SJCRH30 (cell line): ENCODE measurements around the gene SORCS2. TPM values are rescaled to one million over a fixed set of nuclear protein-coding genes. Genes with fewer than 3 reads are reported as not detected.
A peak's percentile ranks its signal among the peaks of the same experiment; 100 is the strongest.

Source experiments
- DNase-seq, 2 experiments: peaks; one replicate each; pipeline ENCODE4 v3.0.0-alpha.2; 2015 to 2020
- H3K27ac ChIP-seq: fragments of 250-450 bp; sonication (Bioruptor Pico); 2 replicates; pipeline ENCODE4 v1.5.1; 2020; ENCODE audit warnings: mild to moderate bottlenecking, moderate library complexity
- H3K27me3 ChIP-seq: fragments of 250-450 bp; sonication (Bioruptor Pico); 2 replicates; pipeline ENCODE4 v1.5.1; 2020; ENCODE audit warnings: mild to moderate bottlenecking, moderate library complexity
- H3K36me3 ChIP-seq: fragments of 250-450 bp; sonication (Bioruptor Pico); 2 replicates; pipeline ENCODE4 v1.5.1; 2020; ENCODE audit warnings: mild to moderate bottlenecking, moderate library complexity
- H3K4me1 ChIP-seq: fragments of 250-450 bp; sonication (Bioruptor Pico); 2 replicates; pipeline ENCODE4 v1.5.1; 2020; ENCODE audit warnings: mild to moderate bottlenecking, moderate library complexity
- H3K4me3 ChIP-seq: fragments of 250-450 bp; sonication (Bioruptor Pico); 2 replicates; pipeline ENCODE4 v1.5.1; 2020; ENCODE audit warnings: mild to moderate bottlenecking, moderate library complexity
- H3K9me3 ChIP-seq: fragments of 250-450 bp; sonication (Bioruptor Pico); replicated peaks from 2 replicates; pipeline ENCODE4 v1.5.1; 2020; ENCODE audit warnings: mild to moderate bottlenecking, moderate library complexity
- total RNA-seq: library from RNA; depleted of rRNA; stranded (reverse); fragments of >200 nt; shearing (Covaris generic); gene quantifications from 2 replicates; pipeline ENCODE4 v1.2.3, GENCODE V29; 2014; rRNA removed

SORCS2 gene
- 1.1 and 1.4 TPM in 2 replicates for total RNA-seq

DNA sequence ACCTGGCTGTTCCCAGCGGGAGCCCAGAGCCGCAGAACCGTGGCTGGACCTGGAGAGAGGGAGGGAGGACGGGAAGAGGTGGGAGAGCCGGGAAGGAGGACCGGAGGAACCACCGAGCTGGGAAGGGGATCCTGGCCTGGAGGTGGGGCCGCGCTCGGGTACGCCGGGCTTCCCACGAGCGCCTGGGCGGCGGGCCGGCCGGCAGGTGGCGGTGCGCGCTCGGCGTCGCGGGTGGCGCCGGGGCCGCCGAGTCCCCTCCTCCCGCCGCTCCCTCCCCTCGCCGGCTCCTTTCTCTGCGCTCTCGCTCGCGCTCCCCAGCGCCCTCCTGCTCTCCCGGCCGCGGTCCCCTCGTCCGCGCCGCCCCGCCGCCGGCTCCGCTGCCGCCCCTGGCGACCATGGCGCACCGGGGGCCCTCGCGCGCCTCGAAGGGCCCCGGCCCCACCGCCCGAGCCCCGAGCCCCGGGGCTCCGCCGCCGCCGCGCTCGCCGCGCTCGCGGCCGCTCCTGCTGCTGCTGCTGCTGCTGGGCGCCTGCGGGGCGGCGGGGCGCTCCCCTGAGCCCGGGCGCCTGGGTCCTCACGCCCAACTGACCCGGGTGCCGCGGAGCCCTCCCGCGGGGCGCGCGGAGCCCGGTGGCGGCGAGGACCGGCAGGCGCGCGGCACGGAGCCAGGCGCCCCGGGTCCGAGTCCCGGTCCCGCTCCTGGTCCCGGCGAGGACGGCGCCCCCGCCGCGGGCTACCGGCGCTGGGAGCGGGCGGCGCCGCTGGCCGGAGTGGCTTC, at the start of gene SORCS2:
Gene SORCS2, plus strand, starts transcription at position 287 of the 778 bp plus-strand sequence.
- Histone ChIP-seq H3K9me3 (no peaks in the 10 kb centered on the region), H3K27ac (no peak within 1 kb of the TSS), H3K4me3 (peak within 1 kb of the TSS; percentile 57), H3K27me3 (peaks cover 35% of the 10 kb centered on the region), H3K36me3 (no peaks in the 10 kb centered on the region), H3K4me1 (peaks cover 4% of the 10 kb centered on the region; the same call in 1 of the 2 replicates)
- DNase-seq = peak; percentile 73 to 86

GRCh38 chr4:7144374-7145290, 47.7 kb upstream of the SORCS2 start:
- no peaks in the 10 kb centered on the region for H3K36me3 ChIP-seq
- DNase-seq = no peak
- H3K4me3 ChIP-seq = no peak overlapping the region
- H3K9me3 ChIP-seq = no peaks in the 10 kb centered on the region
- no peak overlapping the region for H3K27ac ChIP-seq
- no peaks in the 10 kb centered on the region for H3K4me1 ChIP-seq
- peaks cover 14% of the 10 kb centered on the region; the same call in 1 of the 2 replicates for H3K27me3 ChIP-seq

DNA sequence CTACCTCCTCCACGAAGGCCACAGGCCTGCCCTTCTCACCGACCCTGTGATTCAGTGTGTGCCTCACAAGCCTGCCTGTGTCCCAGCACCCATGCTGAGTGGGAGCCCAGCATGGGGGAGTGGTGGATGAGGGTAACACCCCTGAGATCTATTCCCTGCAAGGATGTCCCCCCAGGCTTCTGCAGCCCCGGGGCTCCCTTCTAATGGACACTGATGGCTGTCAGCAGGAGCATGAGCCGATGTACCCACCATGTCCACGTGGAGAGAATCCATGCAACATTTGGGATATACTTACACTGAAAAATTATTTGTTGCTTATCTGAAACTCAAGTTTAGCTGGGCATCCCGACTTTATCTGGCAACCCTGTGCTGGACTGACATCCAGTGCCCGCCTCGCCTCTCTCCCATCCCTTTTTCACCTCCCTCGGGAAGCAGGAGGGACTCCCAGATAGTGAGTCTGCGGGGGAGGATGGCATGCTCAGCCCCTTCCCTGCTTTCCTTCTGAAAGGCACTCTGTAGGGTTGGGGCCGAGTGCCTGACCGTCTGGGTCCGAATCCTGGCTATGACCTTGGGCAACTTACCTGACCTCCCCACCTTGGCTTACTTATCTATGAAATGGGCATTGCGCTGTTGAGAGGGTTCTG, 46.9 kb upstream of the SORCS2 start:
- Histone ChIP-seq H3K36me3 (no peaks in the 10 kb centered on the region), H3K4me3 (no peak overlapping the region), H3K27ac (no peak overlapping the region), H3K27me3 (peaks cover 14% of the 10 kb centered on the region; the same call in 1 of the 2 replicates), H3K9me3 (no peaks in the 10 kb centered on the region), H3K4me1 (no peaks in the 10 kb centered on the region)
- DNase-seq = no peak

GRCh38 chr4:7146059-7146785, 46.1 kb upstream of the SORCS2 start:
- H3K4me3 ChIP-seq = no peak overlapping the region
- H3K4me1 ChIP-seq = no peaks in the 10 kb centered on the region
- peaks cover 14% of the 10 kb centered on the region; the same call in 1 of the 2 replicates for H3K27me3 ChIP-seq
- no peaks in the 10 kb centered on the region for H3K9me3 ChIP-seq
- DNase-seq = no peak
- no peak overlapping the region for H3K27ac ChIP-seq
- no peaks in the 10 kb centered on the region for H3K36me3 ChIP-seq

- DNase-seq = no peak
- Histone ChIP-seq H3K27ac (no peak overlapping the region), H3K4me1 (no peaks in the 10 kb centered on the region), H3K27me3 (peaks cover 14% of the 10 kb centered on the region; the same call in 1 of the 2 replicates), H3K4me3 (no peak overlapping the region), H3K36me3 (no peaks in the 10 kb centered on the region), H3K9me3 (no peaks in the 10 kb centered on the region)
Observed at GRCh38 chr4:7146786-7147115, 45.6 kb upstream of the SORCS2 start.

DNA sequence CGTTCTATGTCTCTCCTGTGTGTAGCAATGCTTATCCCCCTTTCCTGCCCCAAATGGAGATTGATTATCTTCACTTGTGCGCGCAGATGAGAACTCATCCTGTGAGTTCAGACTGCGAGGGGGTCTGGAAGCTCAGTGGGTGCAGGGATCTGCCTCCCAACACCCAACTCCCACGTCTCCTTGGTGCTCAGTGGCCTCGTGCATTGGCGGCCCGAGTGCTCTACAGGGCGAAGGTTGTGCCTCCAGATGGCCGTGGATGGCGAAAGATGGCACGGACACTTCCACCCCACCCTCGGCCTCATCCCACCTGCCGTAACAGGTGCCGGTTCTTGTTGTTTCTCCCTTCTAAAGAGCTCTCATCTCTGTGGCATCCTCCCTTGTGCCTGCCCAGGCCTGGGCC, 45.1 kb upstream of the SORCS2 start:
- Histone ChIP-seq H3K4me1 (no peaks in the 10 kb centered on the region), H3K4me3 (no peak overlapping the region), H3K27me3 (0 out of 2 replicates have a peak, but pooled peaks cover 14% of the 10 kb centered on the region), H3K27ac (no peak overlapping the region), H3K9me3 (no peaks in the 10 kb centered on the region), H3K36me3 (no peaks in the 10 kb centered on the region)
- DNase-seq = no peak

- Histone ChIP-seq H3K27me3 (0 out of 2 replicates have a peak, but pooled peaks cover 11% of the 10 kb centered on the region), H3K4me3 (no peak overlapping the region), H3K27ac (no peak overlapping the region), H3K4me1 (no peaks in the 10 kb centered on the region), H3K36me3 (no peaks in the 10 kb centered on the region), H3K9me3 (no peaks in the 10 kb centered on the region)
- DNase-seq = peak in 1 of 2 experiments; percentile 43
Observed at GRCh38 chr4:7147661-7148310, 44.6 kb upstream of the SORCS2 start.

GRCh38 chr4:7148337-7148736, 44.0 kb upstream of the SORCS2 start:
- H3K27me3 ChIP-seq = 0 out of 2 replicates have a peak, but pooled peaks cover 5% of the 10 kb centered on the region
- no peaks in the 10 kb centered on the region for H3K9me3 ChIP-seq
- no peak for DNase-seq
- no peak overlapping the region for H3K27ac ChIP-seq
- H3K4me3 ChIP-seq = no peak overlapping the region
- H3K4me1 ChIP-seq = no peaks in the 10 kb centered on the region
- H3K36me3 ChIP-seq = no peaks in the 10 kb centered on the region

DNA sequence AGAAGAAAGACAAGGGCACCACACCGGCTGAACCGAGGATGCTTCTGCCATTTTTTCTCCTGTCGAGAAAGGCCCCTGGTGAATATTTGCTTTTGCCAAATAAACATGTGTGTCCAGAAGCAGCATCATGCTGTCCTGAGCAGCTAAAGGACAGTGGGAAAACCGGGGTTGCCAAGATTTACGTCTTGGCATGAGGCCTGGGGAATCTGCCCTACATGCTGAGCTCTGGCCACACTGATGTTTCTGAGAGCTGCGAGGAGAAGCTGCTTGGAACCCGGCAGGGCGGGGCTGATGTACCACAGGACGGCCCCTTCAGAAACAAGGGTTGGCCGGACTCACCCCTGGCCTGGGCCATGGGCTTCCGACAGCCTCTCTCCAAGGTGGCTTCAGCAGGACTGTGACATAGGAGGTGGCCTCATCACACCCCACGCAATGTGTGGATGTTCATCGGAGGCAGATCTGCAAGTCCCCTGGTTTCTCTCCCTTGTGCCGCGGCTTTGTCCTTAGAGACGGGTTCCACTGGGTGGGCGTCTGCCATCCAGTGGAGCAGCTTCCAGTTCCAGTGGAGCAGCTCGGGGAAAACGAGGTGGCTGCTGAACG, 42.2 kb upstream of the SORCS2 start:
- no peaks in the 10 kb centered on the region for H3K9me3 ChIP-seq
- H3K4me3 ChIP-seq = no peak overlapping the region
- DNase-seq = no peak
- no peaks in the 10 kb centered on the region for H3K36me3 ChIP-seq
- no peak overlapping the region for H3K27ac ChIP-seq
- no peaks in the 10 kb centered on the region for H3K4me1 ChIP-seq
- 0 out of 2 replicates have a peak, but pooled peaks cover 5% of the 10 kb centered on the region for H3K27me3 ChIP-seq

GRCh38 chr4:7151668-7152227, 40.6 kb upstream of the SORCS2 start:
- Histone ChIP-seq H3K27me3 (0 out of 2 replicates have a peak, but pooled peaks cover 3% of the 10 kb centered on the region), H3K4me1 (peaks cover 2% of the 10 kb centered on the region; the same call in 1 of the 2 replicates), H3K4me3 (no peak overlapping the region), H3K27ac (no peak overlapping the region), H3K9me3 (no peaks in the 10 kb centered on the region), H3K36me3 (no peaks in the 10 kb centered on the region)
- no peak for DNase-seq

- Histone ChIP-seq H3K27me3 (no peaks in the 10 kb centered on the region), H3K4me1 (peaks cover 20% of the 10 kb centered on the region), H3K9me3 (no peaks in the 10 kb centered on the region), H3K36me3 (no peaks in the 10 kb centered on the region), H3K4me3 (no peak overlapping the region), H3K27ac (no peak overlapping the region)
- DNase-seq = no peak
Observed at GRCh38 chr4:7153711-7154110, 38.6 kb upstream of the SORCS2 start.

GRCh38 chr4:7154351-7154981, 37.9 kb upstream of the SORCS2 start:
- no peaks in the 10 kb centered on the region for H3K9me3 ChIP-seq
- no peaks in the 10 kb centered on the region for H3K27me3 ChIP-seq
- no peak overlapping the region for H3K4me3 ChIP-seq
- no peaks in the 10 kb centered on the region for H3K36me3 ChIP-seq
- H3K27ac ChIP-seq = no peak overlapping the region
- H3K4me1 ChIP-seq = peaks cover 21% of the 10 kb centered on the region
- DNase-seq = no peak

DNA sequence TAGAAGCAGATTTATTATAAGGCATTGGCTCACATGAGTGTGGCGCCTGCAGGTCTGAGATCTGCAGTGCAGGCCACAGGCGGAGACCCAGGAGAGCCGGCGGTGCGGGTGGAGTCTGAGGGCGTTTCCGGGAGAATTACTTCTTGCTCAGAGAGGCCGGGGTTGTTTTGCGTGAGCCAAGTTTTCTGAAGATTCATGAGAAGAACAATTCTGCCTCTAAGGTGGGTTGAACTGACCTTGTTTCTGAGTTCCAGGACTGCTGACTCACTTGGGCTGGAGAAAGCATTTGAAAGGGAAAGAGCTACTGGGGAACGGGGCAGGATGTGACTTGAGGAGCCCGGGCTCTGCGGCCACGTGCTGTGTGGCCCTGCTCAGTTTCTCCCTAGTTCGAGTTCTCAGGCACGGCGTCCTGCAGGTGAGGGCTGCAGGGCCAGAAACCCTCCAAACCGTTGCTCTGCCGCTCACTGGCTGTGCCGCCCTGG, 36.7 kb upstream of the SORCS2 start:
- Histone ChIP-seq H3K4me1 (peaks cover 21% of the 10 kb centered on the region), H3K9me3 (no peaks in the 10 kb centered on the region), H3K27me3 (no peaks in the 10 kb centered on the region), H3K4me3 (no peak overlapping the region), H3K27ac (no peak overlapping the region), H3K36me3 (no peaks in the 10 kb centered on the region)
- no peak for DNase-seq
